GM18909 (cell line): ENCODE measurements around the gene HOXA3.

Experiments used
- ATAC-seq: cut with Tn5 transposase; IDR thresholded peaks from one replicate; pipeline ENCODE4 v1.9.1; 2021; ENCODE audit warnings: mild to moderate bottlenecking; ENCODE audit not compliant: unreplicated experiment, poor library complexity

HOXA3 gene

DNA sequence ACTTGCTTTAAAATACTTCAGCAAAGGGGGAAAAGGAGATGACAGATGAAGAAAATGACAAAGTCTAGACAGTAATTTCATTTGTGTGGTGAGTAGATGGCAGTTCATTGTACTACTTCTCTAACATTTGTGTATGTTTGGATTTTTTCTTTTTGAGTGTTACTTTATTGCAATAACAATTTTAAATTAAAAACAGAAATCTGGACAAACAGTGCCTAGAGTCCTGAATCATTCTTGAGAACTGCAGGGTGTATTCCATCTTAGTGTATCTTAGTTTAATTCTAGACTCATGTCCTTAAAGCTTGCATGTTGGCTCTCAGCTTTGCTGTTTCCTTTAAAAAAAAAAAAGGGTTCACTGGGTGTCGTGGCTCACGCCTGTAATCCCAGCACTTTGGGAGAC, 87.7 kb downstream of the HOXA3 start:
- ATAC-seq, result no peak

DNA sequence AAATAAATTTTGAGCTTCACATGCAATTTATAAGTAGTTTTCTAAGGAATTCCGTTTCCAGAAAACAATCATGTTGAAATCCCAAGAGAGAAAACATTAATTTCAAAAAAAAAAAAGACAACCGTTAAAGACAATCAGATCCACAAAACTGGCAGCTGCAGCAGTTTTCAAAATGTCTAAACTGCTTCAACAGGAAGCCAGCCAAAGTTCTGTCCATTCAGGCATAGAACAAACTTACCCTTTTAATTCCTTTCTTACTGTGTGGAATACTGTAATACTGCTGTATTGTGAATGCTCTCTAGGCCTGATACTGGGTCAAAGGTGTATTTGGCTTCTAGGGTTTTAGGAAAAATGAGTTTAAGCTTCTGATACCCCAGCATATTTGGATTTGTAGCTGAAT, 88.2 kb downstream of the HOXA3 start:
- ATAC-seq, result no peak

DNA sequence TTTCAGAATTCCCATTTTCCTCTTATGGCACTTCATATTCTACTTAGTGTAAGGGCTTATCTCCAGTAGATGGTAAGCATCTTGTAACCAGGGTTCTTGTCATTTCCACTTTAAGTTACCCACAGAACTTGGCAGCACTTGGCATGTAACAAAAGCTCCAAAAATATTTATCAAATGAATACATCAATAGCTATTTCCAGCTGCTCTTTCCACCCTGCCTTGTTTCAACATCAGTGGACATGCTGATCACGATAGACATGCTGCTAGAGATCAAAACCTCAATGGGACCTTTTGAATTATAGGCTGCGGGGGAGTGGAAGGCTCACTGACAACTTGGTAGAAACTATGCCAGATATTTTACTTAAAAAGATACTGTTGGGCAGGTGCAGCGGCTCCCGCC, 89.4 kb downstream of the HOXA3 start:
- ATAC-seq, result no peak
